ENCODE data around the gene SH3GL1.

Gene SH3GL1

DNA sequence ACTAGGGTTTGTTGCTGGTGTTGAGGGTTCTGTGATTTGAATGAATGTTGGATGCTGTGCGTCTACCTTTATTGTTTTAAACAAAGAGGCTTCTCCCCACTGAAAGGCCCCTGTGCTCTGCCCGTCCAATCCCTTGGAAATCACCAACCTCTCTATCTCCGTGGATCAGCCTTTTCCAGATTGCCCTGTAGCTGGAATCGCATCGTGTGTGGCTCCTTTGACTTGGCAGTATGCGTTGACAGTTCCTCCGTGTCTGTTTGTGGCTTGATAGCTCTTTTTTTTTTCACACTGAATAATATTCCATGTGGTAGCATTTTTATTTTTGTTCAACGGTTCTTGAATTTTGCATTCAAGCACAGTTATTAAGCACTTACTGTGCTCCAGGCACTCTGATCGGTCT, 34.0 kb upstream of the SH3GL1 start:
- no peak for DNase-seq

- DNase-seq = no peak
Measured at GRCh38 chr19:4432918-4433506, 32.7 kb upstream of the SH3GL1 start.

GRCh38 chr19:4431808-4432674, 31.7 kb upstream of the SH3GL1 start:
- DNase-seq = no peak

DNA sequence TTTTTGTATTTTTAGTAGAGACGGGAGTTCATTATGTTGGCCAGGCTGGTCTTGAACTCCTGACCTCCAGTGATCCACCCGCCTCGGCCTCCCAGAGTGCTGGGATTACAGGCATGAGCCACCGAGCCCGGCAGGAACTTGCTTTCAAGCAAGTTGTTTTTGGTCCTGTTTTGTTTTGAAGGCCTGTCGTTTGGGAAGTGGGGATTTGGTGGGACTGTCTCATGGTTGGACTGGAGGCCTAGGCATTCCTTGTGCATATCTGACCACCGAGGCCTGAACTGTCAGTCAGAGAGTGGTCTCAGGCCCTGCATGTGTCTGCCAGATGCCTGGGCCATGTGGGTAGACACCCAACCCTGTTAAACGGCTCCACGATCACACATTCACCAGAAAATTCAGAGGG, 30.9 kb upstream of the SH3GL1 start:
- DNase-seq = no peak

DNA sequence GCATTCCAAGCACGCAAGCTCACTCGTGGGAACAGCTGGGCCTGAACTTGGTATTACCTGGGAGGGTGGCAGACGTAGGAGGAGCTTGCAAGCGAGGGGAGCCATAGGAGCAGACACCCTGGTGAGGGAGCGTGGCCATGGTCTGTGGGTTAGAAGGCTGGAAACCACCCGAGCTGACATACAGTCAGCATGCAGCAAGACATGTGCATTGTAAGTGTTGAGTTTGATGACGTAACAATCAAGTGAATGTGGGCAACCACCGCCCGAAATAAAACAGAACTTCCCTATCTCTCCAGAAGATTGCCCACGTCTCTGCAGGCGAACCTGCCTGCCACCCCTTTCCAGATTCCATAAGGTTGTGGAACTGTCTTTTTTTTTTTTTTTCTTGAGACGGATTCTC, 30.4 kb upstream of the SH3GL1 start:
- no peak for DNase-seq

DNA sequence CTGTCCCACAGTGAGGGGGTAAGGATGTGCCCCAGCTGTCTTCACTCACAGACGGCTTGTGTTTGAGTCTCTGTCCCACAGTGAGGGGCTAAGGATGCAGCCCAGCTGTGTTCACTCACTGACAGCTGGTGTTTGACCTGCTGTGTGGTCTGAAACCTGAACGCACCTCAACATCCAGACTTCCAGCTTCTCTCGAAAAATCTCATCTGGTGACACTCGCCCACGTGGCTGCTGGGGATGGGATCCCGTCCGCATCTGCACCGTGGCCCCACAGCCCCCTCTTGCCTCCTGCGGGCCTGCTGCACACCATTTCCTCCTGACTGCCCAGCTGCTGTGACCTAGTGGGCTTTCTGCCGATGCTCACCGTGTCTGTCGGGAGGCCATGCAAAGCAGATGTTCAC, 29.4 kb upstream of the SH3GL1 start:
- DNase-seq = peak; percentile 31

DNA sequence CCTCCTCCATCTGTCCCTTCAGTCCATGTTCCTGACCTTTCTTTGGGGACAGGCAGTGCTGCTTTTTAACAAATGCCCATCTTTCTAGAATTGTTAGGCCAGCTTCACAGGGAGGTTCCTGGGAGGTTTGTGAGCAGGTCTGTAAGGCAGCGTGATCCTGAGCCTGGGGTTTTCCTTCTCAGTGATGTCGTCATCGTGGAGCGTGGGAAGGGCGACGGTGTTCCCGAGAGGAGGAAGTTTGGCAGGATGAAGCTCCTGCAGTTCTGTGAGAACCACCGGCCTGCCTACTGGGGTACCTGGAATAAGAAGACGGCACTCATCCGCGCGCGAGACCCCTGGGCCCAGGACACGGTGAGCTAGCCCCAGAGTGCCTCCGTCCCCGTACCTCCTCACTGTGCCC, 28.9 kb upstream of the SH3GL1 start:
- DNase-seq = no peak

DNA sequence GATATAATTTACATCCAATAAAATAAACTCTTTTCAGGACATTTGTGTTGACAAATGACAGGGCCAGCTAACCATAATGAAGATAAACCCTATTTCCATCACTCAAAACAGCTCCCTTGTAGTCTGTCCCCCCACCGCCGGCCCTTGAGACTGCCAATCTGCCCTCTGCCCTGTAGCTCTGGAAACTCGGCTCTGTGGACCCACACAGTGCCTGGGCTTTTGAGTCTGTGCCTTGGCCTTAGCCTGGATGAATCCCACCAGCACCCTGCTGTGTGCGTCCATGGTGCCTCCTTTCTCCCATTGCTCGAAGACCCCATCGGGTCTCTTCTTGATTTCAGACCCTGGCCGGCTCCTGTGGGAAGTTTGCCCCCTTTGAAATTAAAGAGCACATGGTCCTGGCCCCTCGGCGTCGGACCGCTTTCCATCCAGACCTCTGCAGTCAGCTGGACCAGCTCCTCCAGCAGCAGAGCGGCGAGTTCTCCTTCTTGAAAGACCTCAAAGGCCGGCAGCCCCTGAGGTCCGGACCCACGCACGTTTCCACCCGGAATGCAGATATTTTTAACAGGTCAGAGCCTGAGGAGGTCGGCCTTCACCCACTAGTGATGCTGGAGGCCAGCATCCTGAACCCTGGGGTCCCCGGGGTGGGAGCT, 28.1 kb upstream of the SH3GL1 start:
- no peak for DNase-seq

DNA sequence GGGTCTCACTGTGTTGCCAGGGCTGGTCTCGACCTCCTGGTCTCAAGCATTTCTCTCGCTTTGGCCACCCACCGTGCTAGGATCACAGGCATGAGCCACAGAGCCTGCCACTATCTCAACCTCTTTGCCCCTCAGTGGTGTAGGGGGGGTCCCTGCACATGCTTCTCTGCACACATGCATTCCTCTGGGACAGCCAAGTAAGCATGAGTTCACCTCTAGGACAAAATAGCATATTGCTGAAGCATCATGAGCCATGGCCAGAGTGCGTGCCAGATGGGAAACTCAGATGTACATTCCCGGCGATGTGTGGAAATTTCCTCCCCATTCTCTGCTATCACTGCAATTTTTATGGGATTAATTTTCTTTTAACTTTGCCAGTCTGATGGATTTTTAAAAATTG, 25.2 kb upstream of the SH3GL1 start:
- no peak for DNase-seq

DNA sequence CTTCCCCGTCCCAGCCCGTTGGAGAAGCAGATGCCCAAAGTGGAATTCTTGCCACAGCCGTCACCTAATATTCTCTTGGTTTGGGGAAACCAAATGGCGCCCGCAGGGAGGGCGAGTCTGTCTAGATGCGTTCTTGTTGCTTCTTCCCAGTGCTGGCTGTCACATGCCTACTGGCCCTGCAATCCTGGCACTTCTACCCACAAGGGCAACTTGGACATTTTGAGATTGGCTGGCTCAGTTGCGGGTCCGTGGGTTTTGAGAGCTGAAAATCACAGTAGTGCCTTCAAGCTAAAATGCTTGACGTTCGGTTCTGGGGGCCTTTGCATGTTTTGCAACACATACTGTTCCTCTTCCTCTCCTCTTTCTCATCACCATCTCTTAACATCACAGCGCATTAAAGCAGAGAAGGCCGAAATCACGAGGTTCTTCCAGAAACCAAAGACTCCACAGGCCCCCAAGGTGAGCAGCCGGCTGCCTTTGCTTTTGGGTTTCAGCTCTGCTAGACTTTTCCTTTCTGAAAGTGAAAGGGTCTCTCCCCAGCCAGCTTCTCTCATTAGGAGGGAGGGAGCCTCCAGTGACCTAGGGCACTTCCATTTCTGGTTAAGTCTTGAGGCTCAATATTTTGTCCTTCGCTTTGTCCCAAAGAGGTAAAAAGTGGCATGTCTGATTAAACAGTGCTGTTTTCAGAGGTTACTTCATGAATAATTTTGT, 23.2 kb upstream of the SH3GL1 start:
- DNase-seq = no peak

- no peak for DNase-seq
Measured at GRCh38 chr19:4416268-4416667, 15.9 kb upstream of the SH3GL1 start.

- no peak for DNase-seq
Measured at GRCh38 chr19:4415352-4415751, 15.0 kb upstream of the SH3GL1 start.

- DNase-seq = no peak
Measured at GRCh38 chr19:4414800-4415321, 14.5 kb upstream of the SH3GL1 start.

DNA sequence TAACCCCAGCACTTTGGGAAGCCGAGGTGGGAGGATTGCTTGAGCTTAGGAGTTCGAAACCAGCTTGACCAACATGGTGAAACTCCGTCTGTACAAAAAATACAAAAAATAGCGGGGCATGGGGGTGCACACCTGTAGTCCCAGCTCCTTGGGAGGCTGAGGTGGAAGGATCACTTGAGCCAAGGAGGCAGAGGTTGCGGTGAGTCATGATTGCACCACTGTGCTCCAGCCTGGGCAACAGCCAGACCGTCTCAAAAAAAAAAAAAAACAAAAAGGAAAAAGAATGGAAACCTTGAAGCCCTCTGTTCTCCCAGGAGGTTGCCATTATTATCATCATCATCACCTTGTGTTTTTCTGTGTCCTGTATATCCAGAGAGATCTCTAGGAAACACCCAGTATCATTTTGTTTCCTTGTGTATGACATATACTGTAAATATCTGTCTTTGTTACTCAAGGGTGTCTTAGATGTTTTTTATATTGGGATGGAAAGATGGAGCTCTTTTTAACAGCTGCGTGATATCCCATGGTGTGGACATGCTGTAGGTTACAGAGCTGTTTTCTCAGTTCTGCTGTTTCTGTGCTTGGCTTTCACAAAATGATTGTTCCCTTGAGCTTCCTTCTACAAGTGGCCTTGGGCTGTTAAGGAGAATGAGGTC, 13.9 kb upstream of the SH3GL1 start:
- no peak for DNase-seq

DNA sequence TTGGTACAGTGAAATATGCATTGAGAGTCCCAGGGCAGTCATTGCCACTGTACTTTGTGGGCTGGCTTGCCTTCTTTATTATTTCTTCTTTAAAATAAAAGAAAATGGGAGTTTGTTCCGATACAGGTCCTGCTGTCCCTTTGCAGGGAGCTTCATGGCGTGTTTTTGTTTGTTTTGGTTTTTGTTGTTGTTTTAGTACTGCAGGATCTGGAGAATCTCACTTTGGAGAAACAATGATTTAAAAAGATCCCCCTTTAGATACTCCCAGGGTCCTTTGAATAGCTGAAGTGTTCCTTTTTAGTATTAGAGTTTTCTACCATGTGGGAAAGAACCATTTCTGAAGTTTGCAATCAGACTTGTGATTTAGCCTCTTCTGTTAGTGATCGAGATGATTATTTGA, 13.2 kb upstream of the SH3GL1 start:
- DNase-seq = no peak

DNA sequence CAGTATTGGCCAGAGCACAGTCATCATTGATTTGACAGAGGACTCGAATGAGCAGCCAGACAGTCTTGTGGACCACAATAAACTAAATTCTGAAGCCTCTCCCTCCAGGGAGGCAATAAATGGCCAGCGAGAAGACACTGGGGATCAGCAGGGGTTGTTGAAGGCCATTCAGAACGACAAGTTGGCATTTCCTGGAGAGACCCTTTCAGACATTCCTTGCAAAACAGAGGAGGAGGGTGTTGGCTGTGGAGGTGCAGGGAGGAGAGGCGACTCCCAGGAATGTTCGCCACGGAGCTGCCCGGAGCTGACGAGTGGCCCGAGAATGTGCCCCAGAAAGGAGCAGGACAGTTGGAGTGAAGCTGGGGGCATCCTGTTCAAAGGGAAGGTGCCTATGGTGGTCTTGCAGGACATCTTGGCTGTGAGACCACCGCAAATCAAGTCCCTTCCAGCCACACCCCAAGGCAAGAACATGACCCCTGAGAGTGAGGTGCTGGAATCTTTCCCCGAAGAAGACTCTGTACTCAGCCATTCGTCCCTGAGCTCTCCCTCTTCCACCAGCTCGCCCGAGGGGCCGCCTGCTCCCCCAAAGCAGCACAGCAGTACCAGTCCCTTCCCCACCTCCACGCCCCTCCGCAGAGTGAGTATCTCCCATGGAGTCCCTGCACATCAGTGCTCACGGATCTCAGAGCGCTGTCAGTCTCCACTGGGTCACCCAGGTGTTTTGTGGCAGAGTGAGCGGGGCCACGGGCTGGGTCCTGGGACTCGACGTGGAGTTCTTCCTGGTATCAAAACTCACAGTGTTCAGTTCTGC, 9.0 kb upstream of the SH3GL1 start:
- no peak for DNase-seq

GRCh38 chr19:4406626-4407025, 6.3 kb upstream of the SH3GL1 start:
- DNase-seq = no peak

DNA sequence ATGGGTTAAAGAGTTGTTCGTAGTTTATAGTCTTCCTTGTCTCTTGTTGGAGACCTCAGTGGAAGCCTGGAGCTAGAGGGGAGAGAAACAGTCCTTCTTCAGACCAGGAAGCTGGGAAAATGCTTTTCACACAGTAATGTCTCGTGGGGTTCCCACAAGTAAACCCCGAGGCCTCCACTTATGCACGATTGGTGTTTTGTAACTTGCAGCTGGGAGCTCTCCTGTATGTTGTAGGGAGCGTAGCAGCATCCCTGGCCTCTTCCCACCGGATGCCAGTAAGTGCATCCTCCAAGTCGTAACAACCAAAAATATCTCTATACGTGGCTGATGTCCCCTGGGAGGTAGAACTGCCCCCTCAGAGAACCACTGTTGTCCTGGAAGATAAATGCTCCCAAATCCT, 5.6 kb upstream of the SH3GL1 start:
- no peak for DNase-seq

DNA sequence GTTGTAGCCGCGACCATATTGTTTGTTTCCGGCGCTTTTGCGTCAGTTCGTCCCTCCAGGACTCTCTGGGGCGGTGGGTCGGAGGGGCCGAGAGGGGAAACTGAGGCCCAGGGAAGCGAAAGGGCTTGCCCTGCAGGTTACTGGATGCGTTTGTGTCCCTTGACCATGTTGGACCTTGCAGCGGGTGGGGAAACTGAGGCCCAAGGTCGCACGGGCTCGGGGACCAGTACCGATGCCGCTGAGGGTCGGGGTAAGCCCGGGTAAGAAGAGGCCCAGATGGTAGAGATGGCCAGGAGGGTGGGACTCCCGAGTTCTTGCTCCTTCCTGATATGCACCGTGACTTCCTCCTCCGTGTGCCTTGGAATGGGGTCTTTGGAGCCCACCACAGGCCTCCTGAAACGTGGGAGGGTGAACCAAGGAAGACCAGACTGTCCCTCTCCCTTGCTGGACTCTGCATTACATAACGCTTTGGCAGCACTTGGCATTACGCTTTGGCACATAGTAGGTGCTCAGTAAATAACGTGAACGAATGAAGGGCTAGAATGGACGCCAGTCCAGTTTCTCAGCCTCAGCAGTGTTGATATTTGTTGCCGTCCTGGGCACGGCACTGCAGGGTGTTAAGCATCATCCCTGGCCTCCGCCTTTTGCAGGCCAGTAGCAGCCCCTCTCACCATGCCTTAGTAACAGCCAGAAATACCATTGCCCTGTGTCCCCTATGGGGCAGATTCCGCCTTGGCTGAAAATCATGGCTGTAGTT, 2.8 kb upstream of the SH3GL1 start:
- DNase-seq = no peak

DNA sequence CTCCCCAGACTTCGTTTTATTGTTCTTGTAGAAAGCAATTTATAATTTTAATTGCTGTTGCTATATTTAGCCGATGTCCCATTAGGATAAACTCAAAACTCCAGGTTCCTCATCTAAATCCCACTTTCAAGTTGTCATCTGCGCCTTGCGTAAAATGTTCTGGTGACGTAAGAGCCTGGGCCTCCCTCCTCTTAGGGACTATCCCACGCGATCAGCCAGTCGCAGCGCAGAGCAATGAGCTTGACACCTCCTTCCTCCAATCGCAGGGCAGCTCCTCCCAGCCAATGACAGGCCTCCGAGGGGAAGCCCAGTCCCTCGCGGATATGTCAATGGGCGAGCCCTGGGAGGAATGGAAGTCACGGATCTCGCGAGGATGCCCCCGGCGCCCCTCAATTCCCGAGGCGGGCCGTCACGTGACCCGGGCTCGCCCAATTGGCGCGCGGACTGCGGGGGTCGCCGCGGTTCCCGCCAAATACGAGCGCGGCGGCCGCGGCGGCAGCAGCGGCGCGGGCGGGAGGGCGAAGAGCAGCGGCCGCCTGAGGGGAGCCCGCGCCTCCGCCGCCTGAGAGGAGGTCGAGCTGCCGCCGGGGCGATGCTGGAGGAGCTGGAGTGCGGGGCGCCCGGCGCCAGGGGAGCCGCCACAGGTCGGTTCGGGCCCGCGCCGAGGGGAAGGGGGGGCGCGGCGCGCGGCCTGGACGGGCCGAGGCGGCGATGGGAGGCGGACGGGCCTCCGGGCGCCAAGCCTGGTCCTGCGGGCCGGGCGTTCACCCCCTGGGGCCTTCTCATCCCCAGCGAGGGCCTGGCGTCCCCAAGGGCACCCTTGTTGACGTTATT, 2.0 kb upstream of the SH3GL1 start, which contains the start of gene CHAF1A:
Gene CHAF1A (plus strand): TSS at position 470 of the 834 bp plus-strand sequence. CDS start 123 bp downstream, at position 593.
- peak; percentile 83 for DNase-seq
